ENCODE measurements around the gene SLC5A5. TPM values are rescaled to one million over a fixed set of nuclear protein-coding genes. Genes with fewer than 3 reads are reported as not detected.
A peak's percentile ranks its signal among the peaks of the same experiment; 100 is the strongest.

Gene SLC5A5
- total and polyA plus RNA-seq, 10 of the 15 experiments (the other 5 are each of a cell fraction or from before 2014, with no cell fraction given): 0.02 to 0.08 (median 0.05) TPM; not detected in 3

- Histone ChIP-seq H3K27ac (ENCODE audit: control insufficient read depth, insufficient read depth) (no peak overlapping the region), H4K20me1 (ENCODE audit: control insufficient read depth, insufficient read depth) (peaks cover under 1% of the 10 kb centered on the region), H2AFZ (ENCODE audit: control insufficient read depth, low read depth, low read length) (no peak overlapping the region), H3K4me2 (ENCODE audit: control insufficient read depth, insufficient read depth) (no peak overlapping the region), H3K9me3 (replicated peaks; ENCODE audit: control insufficient read depth, insufficient read depth, low read length) (no peaks in the 10 kb centered on the region), H3K27me3 (replicated peaks in 1 of 2; ENCODE audit: control insufficient read depth in 2 of 2, insufficient read depth in 2 of 2, low read length in 1 of 2) (no peaks in the 10 kb centered on the region), H3K9ac (ENCODE audit: control insufficient read depth, insufficient read depth, low read length) (no peak overlapping the region), H3K4me1 (ENCODE audit: control insufficient read depth, insufficient read depth, low read length) (peaks cover 6% of the 10 kb centered on the region), H3K4me3 (no peak overlapping the region), H3K36me3 (ENCODE audit: control insufficient read depth in 2 of 2, insufficient read depth in 2 of 2, low read length in 1 of 2) (peaks cover 0 to 1% of the 10 kb centered on the region in 2 experiments; a peak in 1 of 4 replicates), H3K79me2 (ENCODE audit: control insufficient read depth, insufficient read depth, low read length) (peaks cover 8% of the 10 kb centered on the region)
- 10% methylated on average over 29 of the region's 29 CpGs for WGBS (ENCODE audit: insufficient coverage, insufficient replicate concordance, low lambda C conversion rate, missing lambda C conversion rate)
- SMC1A ChIA-PET (ENCODE audit: uncharacterized antibody, unreplicated experiment): interaction anchor here (0.6 to 3.3 kb wide), 12 partner anchors 9 to 281 kb away, joined by 3 to 19 read pairs (median 4); partner anchors contain the start of genes JAK3 and MAP1S
- FAIRE-seq: peak; percentile 93
- peak; percentile 60 for ATAC-seq
- CTCF ChIA-PET: interaction anchor here (0.6 to 8.5 kb wide), 18 partner anchors 37 to 360 kb away, joined by 3 to 78 read pairs (median 4); partner anchors contain the start of genes B3GNT3 and CCDC124
- no TSS peak for BruUV-seq (replicated peaks)
- POLR2A ChIA-PET: interaction anchor here (0.5 to 0.6 kb wide), 2 partner anchors 79 to 537 kb away, joined by 3 to 5 read pairs; no protein-coding TSS in a partner anchor
- RAD21 ChIA-PET (ENCODE audit: unreplicated experiment): interaction anchor here (1.0 to 3.8 kb wide), 10 partner anchors 49 to 359 kb away, joined by 3 to 27 read pairs (median 4); partner anchors contain the start of gene CCDC124
- intact Hi-C loops (cut with micrococcal nuclease; ENCODE audit: unreplicated experiment) (loop anchor here (1.0 to 10.0 kb wide), 3 partner anchors 78 to 411 kb away; partner anchors contain the start of gene TMEM221), in situ Hi-C loops (cut with MboI) (no loop called here)
- peak; percentile 37 for DNase-seq (ENCODE audit: low read depth, low spot score)
- TF ChIP-seq RUNX3 (IDR thresholded peaks at IDR 0.05; ENCODE audit: low read length) (no peak; the same call in 1 of the 2 replicates), IRF3 (IDR thresholded peaks at IDR 0.05) (0 out of 2 replicates have a peak, but pooled peaks have one; percentile 49), RB1 (IDR thresholded peaks at IDR 0.05; ENCODE audit: borderline replicate concordance) (peak; percentile 78; the same call in 1 of the 2 replicates), SMARCA5 (IDR thresholded peaks at IDR 0.05) (peak; percentile 57; the same call in 1 of the 2 replicates), ATF2 (IDR thresholded peaks at IDR 0.05; ENCODE audit: low read length) (no peak), CTCF (IDR thresholded peaks at IDR 0.05 in 2 of 3, conservative IDR thresholded peaks at IDR 0.05 in 1 of 3; ENCODE audit: control insufficient read depth in 2 of 3, extremely low read depth in 1 of 3, insufficient read depth in 1 of 3, low read depth in 3 of 3, low read length in 3 of 3) (peak; percentile 97 to 99 (median 99); a peak in 5 of 6 replicates), SMC3 (IDR thresholded peaks at IDR 0.05; ENCODE audit: borderline replicate concordance, low read length) (peak; percentile 98), LARP7 (IDR thresholded peaks at IDR 0.05) (0 out of 2 replicates have a peak, but pooled peaks have one; percentile 54), PAX5 (IDR thresholded peaks at IDR 0.05; ENCODE audit: borderline replicate concordance, low read depth, low read length) (0 out of 2 replicates have a peak, but pooled peaks have one; percentile 20), BACH1 (IDR thresholded peaks at IDR 0.05; ENCODE audit: borderline replicate concordance) (no peak), SIN3A (IDR thresholded peaks at IDR 0.05; ENCODE audit: low read depth, low read length) (0 out of 2 replicates have a peak, but pooled peaks have one; percentile 51), SKIL (IDR thresholded peaks at IDR 0.05; ENCODE audit: low read depth, poor library complexity, severe bottlenecking) (no peak), SPI1 (IDR thresholded peaks at IDR 0.05; ENCODE audit: borderline replicate concordance, insufficient read depth, low read depth, low read length) (no peak), ZNF207 (IDR thresholded peaks at IDR 0.05; ENCODE audit: borderline replicate concordance) (peak; percentile 51; the same call in 1 of the 2 replicates), TARDBP (IDR thresholded peaks at IDR 0.05; ENCODE audit: borderline replicate concordance) (no peak)
Measured at GRCh38 chr19:17855280-17856152, 16.2 kb upstream of the SLC5A5 start.
